HG02938 (cell line): Measurements from ENCODE around the gene PDE11A.

Experiments
- ATAC-seq: cut with Tn5 transposase; IDR thresholded peaks from one replicate; pipeline ENCODE4 v1.9.1; 2021; ENCODE audit warnings: mild to moderate bottlenecking, moderate library complexity; ENCODE audit not compliant: unreplicated experiment

PDE11A gene

DNA sequence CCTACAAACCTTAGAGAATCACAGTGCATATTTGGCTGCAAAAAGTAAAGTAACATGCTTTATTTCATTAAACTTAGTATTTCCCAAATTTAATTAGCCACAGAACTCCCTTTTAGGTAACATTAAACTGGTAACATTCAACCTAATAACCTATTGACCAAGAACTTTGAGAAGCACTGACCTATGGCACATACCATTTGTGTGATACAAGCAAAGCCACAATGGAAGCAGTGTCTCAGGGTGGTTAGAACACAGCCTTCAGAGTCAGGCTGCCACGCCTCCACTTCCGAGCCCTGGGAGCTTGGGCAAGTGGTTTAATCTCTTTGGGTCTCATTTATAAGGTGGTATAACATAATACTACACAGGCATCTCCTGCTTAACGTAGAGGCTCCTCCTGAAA lies 301.4 kb downstream of the PDE11A start:
- no peak for ATAC-seq

DNA sequence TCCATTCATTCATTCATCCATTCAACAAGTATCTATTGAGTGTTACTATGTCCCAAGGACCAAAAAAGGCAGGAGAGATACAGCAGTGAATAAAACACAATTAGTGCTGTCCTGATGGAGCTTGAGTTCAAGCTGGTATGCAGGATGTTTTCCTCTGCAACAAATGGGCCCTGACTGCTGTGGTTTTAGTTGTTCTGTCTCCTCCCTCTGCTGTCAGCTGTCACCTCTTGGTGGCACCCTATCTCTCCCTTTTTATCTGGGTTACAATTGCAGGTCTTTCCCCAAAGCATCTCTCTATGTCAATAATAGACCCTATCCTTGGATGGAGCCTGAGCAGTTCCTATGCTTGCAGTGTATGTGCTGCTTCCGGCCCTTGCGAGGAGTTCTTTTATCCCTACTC lies 304.8 kb downstream of the PDE11A start:
- ATAC-seq: no peak

DNA sequence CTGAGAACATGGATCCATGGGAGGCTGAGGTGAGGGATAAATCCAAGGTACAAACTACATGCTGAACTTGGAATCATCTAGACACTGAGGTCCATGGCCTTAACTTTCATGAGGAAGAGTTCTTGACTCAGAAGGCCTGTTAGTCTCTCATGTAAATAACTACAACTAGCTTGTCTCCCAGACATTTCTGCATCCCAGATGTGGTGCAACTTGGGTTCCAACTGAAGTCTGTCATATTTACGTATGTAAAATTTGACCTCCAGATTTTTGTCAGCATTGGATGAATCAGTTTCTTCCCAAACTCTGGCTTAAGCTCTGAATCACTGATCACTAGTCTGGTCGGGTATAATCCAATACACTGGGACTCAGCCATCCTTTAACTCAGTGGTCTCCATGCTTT lies 306.9 kb downstream of the PDE11A start:
- ATAC-seq: no peak

DNA sequence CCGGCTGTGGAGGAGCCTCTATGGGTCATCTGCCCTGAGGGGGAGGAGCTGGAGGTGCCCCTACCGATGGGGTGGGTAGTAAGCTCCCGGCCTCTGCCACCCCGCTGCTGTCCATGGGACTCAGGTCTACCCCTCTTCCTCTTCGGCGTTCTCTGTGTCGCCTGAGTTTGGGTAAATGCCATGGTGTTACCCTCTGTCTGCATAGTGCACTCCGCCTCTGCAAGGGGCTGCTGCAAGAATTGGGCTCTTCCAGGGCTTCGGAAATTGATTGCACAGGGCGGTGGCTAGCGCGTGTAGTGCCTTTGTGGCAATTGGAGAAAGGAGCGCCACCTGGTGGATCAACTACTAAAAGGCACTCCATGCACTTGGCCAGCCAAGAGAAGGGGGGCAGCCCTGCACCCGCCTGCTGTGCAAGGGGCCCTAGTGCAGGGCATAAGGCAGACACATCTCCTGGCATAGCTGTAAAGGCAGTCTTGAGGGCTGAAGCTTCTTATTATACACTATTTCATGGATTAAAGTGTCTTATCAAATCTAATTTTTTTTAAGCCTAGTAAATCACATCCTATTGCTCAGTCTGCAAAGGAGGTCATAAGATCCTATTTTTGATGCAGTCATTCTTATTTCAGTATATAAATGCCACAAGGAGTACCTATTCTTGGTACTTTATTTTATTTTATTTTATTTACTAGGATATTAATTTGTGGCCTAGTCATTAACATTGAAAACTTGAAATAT lies 308.9 kb downstream of the PDE11A start:
- ATAC-seq: peak; percentile 96

DNA sequence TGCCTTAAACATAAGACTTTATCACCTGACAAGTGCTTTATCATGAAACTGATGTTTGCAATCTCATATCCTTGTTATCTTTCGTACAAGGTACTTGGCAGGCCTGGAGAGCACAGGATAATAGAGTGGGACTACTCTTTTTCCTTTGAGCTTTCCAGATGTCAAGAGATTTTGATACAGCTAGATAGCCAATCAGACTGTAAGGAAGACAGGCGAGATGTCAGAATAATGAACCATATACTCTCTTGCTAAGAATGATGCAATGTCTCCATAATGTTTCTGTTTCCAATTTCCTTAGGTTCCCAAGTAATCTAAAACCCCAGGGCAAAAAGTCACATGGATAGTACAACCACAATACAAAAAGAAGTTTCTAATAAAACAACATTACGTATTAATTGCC lies 313.1 kb downstream of the PDE11A start:
- no peak for ATAC-seq

DNA sequence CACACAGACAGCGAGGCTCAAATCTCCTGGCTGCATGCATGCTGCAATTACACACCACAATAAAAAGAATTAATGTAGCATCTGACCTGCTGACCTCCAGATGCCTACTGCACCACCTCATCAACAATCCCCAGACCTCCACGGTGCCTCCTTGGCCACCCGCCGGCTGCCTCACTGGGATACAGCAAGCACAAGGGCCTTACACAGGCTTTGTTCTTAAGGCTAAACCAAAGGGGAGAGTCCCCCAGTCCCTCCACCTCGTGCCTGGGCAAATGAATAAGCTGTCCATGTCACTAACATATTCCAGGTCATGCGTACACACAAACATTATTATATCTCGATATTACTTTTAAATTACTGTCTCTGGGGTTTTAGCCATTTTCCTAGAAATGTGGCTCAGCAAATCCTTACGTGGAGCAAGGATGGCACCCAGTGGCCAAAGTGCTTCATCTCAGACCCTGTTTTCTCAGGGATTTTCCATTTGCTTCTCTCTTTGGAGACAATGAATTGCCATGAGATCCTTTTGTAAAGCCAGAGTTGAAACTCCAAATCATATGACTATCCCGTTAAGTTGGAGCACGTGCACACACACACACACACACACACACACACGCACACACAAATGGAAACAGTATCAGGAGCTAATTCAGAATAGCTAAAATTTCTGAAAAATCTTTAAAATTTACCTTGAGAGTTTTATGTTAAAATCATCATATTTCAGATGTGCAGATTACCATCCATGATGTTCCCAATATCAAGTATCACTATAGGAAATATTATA lies 313.8 kb downstream of the PDE11A start:
- ATAC-seq: no peak

DNA sequence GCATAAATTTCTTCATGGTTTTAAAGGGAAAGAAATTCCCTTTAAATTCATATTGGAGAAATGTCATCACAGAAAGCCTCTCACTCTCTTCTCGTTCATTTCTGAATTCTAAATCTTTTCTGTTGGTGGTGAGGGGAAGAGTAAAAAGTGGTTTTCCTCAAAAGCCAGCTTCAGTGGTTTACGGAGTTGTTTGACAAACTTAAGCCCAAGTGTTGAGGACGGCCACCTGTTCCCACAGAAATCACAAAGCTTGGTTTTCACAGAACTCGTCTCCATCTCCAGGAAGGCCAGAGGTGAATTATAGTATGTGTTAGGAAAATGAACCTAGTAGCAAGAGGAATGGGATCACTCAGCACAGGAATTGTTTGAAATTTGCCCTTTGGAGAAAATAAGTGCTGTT lies 316.2 kb downstream of the PDE11A start:
- ATAC-seq: no peak

DNA sequence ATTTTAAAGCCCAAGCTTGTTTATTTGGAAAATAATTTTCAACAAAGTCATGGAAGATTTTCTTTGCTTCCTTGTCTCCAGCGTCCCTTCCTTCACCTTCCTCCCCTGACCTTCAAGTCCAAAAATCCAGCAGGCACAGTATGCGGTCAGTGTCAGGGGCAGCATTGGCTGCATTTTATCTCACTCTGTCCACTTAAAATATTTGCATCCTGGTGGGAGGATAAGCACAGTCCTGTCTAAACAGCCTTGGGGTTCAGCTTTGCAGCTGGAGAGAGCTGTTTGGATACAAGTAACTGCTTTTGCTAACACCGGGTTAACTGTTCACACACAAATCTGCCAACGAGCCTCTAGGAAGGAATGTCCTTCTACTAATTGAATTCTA lies 318.1 kb downstream of the PDE11A start:
- no peak for ATAC-seq

DNA sequence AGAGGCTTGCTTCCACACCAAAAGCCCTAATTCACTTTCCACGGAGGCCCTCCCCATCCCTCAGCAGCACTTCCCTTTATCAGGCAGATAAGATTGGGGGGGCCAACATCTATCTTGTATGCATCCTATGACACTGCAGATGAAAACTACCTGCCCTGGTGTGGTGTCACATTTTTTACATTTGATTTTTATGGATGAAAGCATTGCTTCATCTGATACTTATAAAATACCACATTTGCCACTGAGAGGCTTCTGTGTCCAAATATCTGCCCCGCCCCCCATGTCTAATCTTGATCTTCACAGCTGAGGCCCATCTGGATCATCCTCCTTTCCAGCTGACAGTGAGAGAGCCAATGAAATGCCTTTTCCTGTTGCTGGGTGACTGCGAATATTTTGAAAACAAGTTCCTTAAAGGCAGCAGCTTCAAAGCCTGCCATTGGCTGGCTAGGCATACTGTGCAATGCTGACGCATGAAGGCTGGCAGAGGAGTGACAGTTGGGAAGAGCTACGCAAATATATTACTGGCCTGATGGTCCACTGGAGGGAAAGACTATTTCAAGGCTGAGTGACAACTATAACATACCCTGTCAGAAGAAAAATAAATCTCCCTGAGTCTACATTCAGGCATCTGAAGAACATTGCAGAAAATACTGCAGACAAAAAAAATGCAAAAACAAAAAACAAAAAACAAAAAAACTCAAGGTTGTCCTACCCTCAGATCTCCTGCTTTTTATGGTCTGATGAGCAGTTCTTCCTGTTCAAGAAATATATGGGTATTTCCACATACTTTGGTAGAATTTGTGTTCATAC lies 318.7 kb downstream of the PDE11A start:
- no peak for ATAC-seq

DNA sequence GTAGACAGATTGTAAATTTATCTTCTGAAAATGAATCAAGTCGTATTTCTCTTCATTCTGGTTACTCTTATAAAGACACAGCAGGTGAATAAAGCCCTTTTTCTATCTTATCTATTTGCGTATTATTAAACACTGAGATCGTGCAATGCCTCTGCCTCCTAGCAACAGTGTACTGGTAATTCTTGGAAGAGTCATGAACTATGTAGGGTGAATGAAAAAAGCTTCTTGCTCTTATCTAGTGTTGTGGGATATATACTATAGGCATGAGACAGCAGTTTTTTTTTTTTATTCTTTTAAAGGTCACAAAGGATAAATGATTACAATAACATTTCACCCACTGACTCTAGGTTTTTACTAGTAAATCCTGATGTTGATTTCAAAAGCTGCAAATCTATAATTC lies 324.2 kb downstream of the PDE11A start:
- no peak for ATAC-seq

DNA sequence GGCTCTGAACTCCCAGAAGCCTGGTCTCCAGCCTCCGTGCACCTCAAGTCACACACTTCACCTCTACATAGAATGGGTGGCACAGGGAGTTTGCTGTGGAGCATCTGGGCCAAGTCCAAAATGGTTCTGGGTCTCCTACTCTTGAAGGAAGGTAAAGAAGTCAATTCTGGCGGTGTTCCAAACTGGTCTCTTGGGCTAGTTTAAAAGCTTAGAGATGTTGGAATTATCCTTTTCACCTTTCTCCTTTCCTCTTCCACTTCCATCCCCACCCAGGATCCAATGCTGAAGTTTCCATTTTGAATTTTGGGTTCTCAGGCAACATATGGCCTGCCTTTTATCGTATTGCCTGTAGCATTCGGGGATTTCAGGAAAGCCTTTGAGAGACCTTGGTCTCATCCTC lies 325.2 kb downstream of the PDE11A start:
- ATAC-seq: no peak

DNA sequence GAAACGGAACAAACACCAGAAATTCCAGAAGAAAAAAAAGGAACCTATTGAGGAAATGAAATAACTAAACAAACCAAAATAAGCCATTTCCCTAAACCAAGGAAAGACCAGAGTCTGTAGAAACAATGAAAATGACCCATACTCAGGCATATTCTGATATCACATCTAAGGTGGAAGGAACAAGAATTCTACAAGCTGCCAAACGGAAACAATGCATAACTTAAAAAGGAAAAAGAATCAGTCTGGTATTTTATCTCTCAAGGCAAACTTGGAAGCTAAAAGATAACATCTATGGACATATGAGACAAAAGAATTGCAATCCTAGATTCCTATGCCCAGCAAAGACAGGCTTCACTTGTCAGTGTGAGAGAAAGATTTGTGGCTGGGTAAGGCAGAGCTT lies 326.2 kb downstream of the PDE11A start:
- ATAC-seq: no peak

DNA sequence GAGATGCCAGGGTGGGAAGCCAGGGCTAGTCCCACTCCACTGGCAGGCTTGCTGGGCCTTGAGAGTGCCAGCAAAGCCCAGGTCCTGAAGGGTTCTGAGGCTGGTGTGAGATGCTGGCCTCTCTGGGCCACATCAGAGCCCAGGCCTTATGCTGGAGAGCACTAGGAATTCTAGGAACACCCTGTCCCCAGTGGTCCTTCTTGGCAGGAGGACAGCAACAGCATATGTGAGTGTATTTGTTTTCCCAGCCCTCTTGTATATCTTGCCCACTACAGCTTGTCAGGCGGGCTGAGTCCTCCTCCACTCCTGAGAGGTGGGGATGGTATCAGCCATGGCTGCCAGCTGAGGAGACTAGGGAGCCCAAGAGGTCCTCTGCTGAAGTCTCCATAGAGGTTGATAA lies 327.0 kb downstream of the PDE11A start:
- ATAC-seq: no peak

DNA sequence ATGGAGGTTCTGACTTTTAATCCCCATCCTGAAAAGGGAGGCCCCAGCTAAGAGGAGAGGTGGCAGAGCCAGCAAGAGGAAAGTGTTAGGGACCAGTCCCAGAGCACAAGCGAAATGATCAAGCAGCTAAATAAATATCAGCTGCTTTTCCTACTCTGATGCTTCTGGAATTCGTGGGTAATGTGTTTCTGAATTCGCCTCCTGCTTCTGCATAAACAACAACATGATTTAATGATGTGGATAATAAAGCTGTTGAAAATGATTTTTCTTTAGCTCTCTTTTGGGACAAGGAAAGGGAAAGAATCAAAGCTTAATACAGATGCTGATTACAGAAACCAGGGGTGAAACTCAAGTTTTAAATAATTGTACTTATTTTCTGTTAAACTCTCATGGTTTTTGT lies 329.7 kb downstream of the PDE11A start:
- no peak for ATAC-seq

DNA sequence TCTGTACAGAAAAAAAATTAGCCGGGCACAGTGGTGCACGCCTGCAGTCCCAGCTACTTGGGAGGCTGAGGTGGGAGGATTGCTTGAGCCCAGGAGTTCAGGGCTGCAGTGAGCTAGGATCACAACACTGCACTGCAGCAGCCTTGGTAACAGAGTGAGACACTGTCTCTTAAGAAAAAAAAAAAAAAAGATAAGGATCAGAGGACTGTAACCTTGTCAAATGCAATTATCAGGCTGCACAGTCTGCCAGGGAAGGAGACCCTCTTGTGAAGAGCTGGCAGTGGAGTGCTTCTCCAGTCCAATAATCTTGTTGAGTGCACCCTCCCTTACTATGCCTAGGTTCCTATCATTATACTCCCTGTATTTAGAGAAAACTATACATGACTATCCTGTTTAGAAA lies 330.7 kb downstream of the PDE11A start:
- ATAC-seq: no peak

DNA sequence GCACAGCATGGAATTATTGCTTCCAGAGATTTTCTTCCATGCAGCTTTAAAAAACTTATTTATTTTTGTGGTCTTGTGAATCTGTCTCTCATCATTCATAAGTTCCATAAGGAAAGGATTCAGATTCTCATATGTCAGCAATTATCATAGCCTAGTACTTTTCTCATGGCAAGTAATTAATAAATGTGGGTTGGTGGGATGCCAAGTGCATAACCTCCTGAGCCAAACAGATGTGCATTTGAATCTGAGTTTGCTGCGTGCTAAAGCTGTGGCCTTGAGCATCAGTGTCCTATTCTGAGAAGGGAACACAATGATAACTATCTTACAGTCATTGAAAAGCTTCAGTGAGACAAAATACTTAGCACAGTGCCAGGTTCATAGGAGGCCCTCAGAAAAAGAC lies 331.9 kb downstream of the PDE11A start:
- ATAC-seq: no peak

DNA sequence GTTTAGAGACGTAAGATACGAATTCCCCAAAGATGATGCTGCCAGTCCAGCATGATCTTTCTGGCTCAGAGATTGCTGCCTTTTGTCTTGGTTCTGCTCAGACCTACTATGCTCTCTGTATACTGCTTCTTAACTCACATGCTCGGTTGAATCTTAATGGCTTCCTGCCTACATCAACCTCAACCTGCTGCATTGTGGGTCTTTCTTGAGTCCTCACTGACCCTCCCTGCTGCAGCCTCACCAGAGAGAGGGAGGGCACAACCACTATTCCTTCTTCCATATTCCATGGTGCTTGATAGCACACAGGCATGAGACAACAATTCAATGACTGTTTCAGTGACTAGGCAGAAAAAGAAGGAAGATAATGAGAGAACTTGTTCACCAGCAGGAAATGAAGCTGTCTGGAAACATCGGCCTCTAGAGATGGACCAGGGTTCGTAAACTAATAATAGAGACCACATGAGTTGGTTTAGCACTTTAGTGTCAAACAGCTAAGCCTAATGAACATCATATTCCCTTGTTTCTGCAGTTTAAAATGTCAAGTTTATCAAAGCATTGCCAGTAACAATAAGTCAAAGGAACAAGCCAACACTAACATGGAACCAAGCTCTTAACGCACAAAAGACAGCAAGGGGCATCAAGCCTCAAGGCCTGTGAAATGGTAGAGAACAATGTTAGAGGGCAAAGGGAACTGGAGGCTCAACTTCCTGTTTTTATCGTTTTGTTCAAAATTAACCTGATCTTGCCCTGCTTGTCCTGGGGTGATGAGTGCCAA lies 333.9 kb downstream of the PDE11A start:
- no peak for ATAC-seq

DNA sequence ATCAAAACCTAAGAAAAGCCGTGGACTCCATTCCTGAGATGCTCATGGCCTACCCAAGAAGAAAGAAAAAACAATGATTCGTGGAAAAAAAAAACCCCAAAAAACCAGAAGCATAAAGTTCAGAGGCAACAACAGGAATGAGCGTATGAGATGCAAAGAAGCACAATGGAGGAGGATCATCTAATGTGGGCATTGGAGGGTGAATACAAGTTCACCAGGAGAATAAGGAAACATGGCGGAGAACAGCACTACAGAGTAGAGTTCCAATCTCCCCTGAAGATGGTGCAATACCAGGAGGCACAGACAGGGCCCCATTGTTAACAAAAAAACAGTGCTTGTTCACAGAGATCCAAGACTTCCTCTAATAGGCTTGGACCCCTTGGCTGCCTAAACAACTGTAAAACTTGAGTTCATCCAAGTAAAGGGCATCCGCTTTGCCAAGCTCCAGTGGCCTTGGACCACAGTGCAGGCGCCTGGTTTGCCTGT lies 337.2 kb downstream of the PDE11A start:
- ATAC-seq: no peak

DNA sequence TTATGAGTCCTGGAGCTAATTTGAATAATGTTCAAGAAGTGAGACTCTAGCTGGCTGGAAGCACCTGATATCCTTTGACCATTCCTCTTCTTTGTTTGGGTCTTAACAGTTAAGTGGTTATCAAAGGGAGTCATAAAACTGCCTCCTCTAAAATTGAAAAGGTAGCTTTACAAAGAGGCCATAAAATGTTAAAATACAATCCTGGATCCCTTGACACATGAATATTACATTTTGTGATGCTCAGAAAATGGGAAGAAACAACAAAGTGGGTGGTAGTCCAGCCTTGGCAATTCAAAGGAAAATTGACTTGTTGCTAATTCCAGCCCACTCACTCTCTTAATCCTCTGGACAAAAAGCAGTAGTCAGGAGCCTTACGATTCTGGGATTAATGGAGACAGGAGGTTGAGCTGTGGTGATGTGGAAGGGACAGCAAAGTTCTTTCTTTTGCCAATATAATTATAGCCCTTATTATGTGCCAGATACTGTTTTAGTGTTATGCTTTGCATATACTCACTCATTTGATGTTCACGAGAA lies 339.2 kb downstream of the PDE11A start:
- no peak for ATAC-seq

DNA sequence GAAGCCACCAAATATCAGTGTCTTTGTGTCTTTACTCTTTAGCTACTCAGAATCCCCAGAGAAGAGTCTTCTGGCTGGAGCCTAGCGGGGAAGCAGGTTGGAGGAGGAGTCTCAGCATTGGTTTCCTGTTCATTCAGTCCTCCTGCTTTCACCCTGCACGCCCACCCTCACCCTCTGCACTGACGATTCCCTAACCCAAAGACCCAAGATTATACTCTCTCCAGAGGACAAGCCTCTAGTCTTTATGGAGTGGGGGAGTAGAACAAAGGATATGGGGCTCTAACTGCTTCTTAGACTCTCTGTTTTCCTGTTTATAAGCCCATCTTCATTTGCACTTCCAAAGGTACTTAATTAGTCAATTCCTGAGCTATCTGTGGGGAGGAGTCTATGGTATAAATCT lies 341.2 kb downstream of the PDE11A start:
- ATAC-seq: no peak

DNA sequence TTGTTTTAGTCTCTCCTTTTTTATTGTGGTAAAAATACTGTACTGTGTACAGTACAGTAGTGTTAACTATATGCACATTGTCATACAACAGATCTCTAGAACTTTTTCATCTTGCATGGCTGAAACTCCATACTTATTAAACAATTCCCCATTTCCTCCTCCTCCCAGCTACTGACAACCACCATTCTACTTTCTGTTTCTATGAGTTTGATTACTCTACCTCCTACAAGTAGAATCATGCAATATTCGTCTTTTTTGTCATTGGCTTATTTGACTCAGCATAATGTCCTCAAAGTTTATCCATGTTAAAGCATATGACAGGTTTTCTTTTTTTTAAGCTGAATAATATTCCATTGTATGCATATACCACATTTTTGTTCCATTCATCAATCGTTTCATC lies 341.8 kb downstream of the PDE11A start:
- ATAC-seq: no peak
